Measurements from ENCODE around the gene CHN2. TPM values are rescaled to one million over a fixed set of nuclear protein-coding genes. Genes with fewer than 3 reads are reported as not detected.

CHN2 gene
- polyA plus RNA-seq, 1 experiment: not detected

DNA sequence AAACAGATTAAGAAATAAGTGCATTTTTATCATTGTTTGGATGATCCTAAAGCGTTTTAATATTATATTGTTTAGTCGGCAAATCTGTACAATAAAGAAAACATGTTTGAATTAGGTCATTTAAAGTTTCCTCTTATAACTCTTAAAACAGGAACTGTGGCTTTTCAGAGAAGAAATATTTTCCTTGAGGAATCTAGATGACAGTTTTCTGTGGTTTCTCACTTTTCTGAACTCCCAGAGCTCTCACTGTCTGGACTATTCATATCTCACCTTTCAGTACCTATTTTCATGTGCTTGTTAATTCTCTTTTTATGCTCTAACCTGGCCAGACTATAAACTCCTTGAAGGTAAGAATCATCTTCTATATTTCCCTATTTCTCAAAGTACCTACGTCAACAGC is 135.1 kb downstream of the CHN2 start:
- H3K9me3 ChIP-seq (ENCODE audit: control insufficient read depth, insufficient read depth, low read length): no peaks in the 10 kb centered on the region
- POLR2A ChIA-PET: no interaction called here
- no peak for DNase-seq (ENCODE audit: low read depth, low spot score)
- TF ChIP-seq CTCF (IDR thresholded peaks at IDR 0.05; ENCODE audit: low read depth, low read length): no peak
- no peak overlapping the region for H3K27ac ChIP-seq (ENCODE audit: low read depth, low read length)
- no peaks in the 10 kb centered on the region for H3K27me3 ChIP-seq (ENCODE audit: control insufficient read depth, insufficient read depth, low read length)
- no peak overlapping the region for H3K4me3 ChIP-seq (ENCODE audit: low read depth, low read length)
- CTCF ChIA-PET: no interaction called here

GRCh38 chr7:29330136-29330535 is 135.6 kb downstream of the CHN2 start:
- H3K27me3 ChIP-seq (ENCODE audit: control insufficient read depth, insufficient read depth, low read length): no peaks in the 10 kb centered on the region
- ChIA-PET CTCF (no interaction called here), POLR2A (no interaction called here)
- H3K4me3 ChIP-seq (ENCODE audit: low read depth, low read length): no peak overlapping the region
- no peaks in the 10 kb centered on the region for H3K9me3 ChIP-seq (ENCODE audit: control insufficient read depth, insufficient read depth, low read length)
- DNase-seq (ENCODE audit: low read depth, low spot score): no peak
- no peak for TF ChIP-seq CTCF (IDR thresholded peaks at IDR 0.05; ENCODE audit: low read depth, low read length)
- H3K27ac ChIP-seq (ENCODE audit: low read depth, low read length): no peak overlapping the region

DNA sequence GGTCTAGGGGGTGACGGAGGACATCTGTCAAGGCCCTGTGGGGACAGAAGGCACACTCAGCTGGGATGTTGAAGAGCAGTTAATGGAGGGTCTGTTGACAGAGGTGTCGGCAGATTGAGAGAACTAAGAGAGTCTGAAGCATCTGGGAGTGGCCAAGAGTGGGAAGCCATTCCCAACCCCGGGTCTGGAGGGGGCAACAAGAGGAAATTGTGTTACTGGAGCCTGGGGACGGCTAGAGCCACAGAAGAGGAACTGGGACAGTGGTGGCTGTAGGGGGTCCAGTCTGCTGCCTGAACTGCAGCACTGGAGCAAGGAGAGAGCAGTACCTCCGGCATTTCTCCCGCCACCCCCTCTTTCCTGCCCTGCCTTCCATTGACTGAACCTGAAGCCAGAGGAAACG is 136.6 kb downstream of the CHN2 start:
- CTCF ChIA-PET: no interaction called here
- no peak overlapping the region for H3K27ac ChIP-seq (ENCODE audit: low read depth, low read length)

DNA sequence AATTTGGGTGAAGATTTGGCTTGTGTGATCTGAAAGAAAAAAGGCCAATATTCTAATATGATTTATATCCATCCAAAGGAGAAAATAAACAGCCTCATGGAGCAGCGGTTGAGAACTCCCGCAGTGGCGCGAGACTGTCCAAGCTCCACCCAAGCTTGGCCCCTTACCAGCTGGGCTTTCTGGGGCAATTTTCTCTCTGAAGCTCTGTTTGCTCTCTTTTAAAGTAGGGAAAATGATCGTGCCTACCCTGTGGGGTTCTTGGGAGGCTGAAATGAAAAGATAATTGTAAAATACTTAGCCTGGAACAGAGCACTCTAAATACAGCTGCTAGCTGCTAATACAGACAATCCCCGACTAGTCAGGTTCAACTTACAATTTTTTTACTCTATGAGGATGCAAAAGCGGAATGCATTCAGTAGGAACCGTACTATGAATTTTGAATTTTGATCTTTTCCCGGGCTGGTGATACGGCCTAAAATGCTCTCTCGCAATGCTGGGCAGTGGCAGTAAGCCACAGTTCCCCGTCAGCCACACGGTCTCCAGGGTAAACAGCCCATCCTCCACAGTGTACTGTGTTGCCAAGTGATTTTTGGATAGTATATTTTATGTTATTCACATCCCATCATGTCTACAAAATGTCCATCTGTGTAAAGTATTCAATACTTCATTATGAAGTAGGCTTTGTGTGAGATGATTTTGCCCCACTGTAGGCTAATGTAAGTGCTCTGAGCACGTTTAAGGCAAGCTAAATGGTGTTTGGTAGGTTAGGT is 137.7 kb downstream of the CHN2 start:
- POLR2A ChIA-PET: no interaction called here
- no peak for DNase-seq (ENCODE audit: low read depth, low spot score)
- TF ChIP-seq CTCF (IDR thresholded peaks at IDR 0.05; ENCODE audit: low read depth, low read length): no peak

More for the DNA sequence above, 136.6 kb downstream of the CHN2 start:
- Histone ChIP-seq H3K4me3 (ENCODE audit: low read depth, low read length) (no peak overlapping the region), H3K9me3 (ENCODE audit: control insufficient read depth, insufficient read depth, low read length) (no peaks in the 10 kb centered on the region), H3K27me3 (ENCODE audit: control insufficient read depth, insufficient read depth, low read length) (no peaks in the 10 kb centered on the region)
- no peak for DNase-seq (ENCODE audit: low read depth, low spot score)
- POLR2A ChIA-PET: no interaction called here
- no peak for TF ChIP-seq CTCF (IDR thresholded peaks at IDR 0.05; ENCODE audit: low read depth, low read length)

DNA sequence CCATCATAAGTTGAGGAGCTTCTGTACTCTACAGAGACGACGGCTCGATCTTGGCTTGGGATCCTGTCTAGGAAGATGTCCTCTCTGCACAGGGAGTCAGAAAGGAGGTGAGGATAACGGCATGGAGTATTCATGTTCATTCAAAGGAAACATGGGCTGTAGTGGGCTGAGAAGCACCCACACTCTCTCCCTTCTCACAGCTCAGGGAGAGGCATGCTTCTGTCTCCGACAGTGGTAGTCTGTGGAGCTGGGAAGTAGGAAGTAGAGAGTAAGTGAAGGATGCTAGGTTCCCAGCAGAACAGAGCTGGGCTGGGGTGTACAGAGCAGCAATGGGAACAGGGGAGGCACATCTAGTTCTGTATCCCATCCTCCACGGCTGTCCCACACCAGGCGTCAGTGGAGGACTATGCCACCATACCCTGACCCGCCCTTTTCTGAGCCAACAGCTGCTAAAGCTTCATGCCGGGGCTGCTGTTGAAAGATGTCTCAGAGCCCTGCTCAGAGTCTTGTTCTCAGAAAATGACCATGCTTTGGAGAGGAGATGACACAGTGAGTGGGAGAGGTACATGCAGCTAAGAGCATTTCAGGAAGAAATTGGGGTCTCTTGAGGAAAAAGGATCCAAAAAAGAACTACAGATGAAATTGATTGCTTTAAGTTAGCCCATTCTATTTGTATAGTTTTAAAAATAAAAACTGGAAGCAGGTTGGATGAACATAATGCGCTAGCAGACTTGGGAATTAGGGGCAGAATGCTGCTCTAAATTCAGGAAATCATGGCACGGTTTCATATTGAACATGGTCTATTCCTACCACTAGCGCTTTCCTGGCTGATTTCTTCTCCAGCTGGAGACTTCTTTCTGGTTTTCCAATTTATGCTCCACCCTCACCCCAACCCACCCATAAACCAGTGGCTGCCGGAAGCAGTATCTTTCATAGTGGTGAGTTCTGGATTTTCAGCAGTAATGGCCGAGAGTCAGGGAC is 138.6 kb downstream of the CHN2 start:
- no peak for DNase-seq (ENCODE audit: low read depth, low spot score)
- no peak overlapping the region for H3K27ac ChIP-seq (ENCODE audit: low read depth, low read length)
- ChIA-PET CTCF (no interaction called here), POLR2A (no interaction called here)
- H3K27me3 ChIP-seq (ENCODE audit: control insufficient read depth, insufficient read depth, low read length): no peaks in the 10 kb centered on the region
- no peak overlapping the region for H3K4me3 ChIP-seq (ENCODE audit: low read depth, low read length)
- no peaks in the 10 kb centered on the region for H3K9me3 ChIP-seq (ENCODE audit: control insufficient read depth, insufficient read depth, low read length)
- no peak for TF ChIP-seq CTCF (IDR thresholded peaks at IDR 0.05; ENCODE audit: low read depth, low read length)

More for the DNA sequence above, 137.7 kb downstream of the CHN2 start:
- H3K4me3 ChIP-seq (ENCODE audit: low read depth, low read length): no peak overlapping the region
- CTCF ChIA-PET: no interaction called here
- H3K27ac ChIP-seq (ENCODE audit: low read depth, low read length): no peak overlapping the region
- no peaks in the 10 kb centered on the region for H3K27me3 ChIP-seq (ENCODE audit: control insufficient read depth, insufficient read depth, low read length)
- no peaks in the 10 kb centered on the region for H3K9me3 ChIP-seq (ENCODE audit: control insufficient read depth, insufficient read depth, low read length)

Measured in AG04450 (cell line).